ENCODE data around the gene CD48.

CD48 gene

GRCh38 chr1:160646180-160646579, 65.4 kb downstream of the CD48 start:
- peak overlapping the region; percentile 91 for H3K4me3 Mint-ChIP-seq
- no peaks in the 10 kb centered on the region for H3K27me3 Mint-ChIP-seq
- H3K36me3 Mint-ChIP-seq: peaks cover 28% of the 10 kb centered on the region
- no peaks in the 10 kb centered on the region for H3K9me3 Mint-ChIP-seq
- H3K4me1 Mint-ChIP-seq: peaks cover 84% of the 10 kb centered on the region
- peak overlapping the region; percentile 85 for H3K27ac Mint-ChIP-seq
- no peak for ATAC-seq

GRCh38 chr1:160645386-160646130, 66.1 kb downstream of the CD48 start:
- no peaks in the 10 kb centered on the region for H3K9me3 Mint-ChIP-seq
- H3K4me1 Mint-ChIP-seq: peaks cover 84% of the 10 kb centered on the region
- peak overlapping the region; percentile 85 for H3K27ac Mint-ChIP-seq
- H3K36me3 Mint-ChIP-seq: peaks cover 33% of the 10 kb centered on the region
- no peaks in the 10 kb centered on the region for H3K27me3 Mint-ChIP-seq
- no peak for ATAC-seq
- peak overlapping the region; percentile 91 for H3K4me3 Mint-ChIP-seq

- peak overlapping the region; percentile 91 for H3K4me3 Mint-ChIP-seq
- peaks cover 41% of the 10 kb centered on the region for H3K36me3 Mint-ChIP-seq
- H3K27me3 Mint-ChIP-seq: no peaks in the 10 kb centered on the region
- no peak for ATAC-seq
- peak overlapping the region; percentile 85 for H3K27ac Mint-ChIP-seq
- no peaks in the 10 kb centered on the region for H3K9me3 Mint-ChIP-seq
- H3K4me1 Mint-ChIP-seq: peaks cover 94% of the 10 kb centered on the region
These were observed 67.2 kb downstream of the CD48 start for GRCh38 chr1:160644399-160644798.

- Mint-ChIP-seq H3K27me3 (no peaks in the 10 kb centered on the region), H3K27ac (peak overlapping the region; percentile 85), H3K4me1 (peaks cover 99% of the 10 kb centered on the region), H3K4me3 (peak overlapping the region; percentile 91), H3K36me3 (peaks cover 54% of the 10 kb centered on the region), H3K9me3 (no peaks in the 10 kb centered on the region)
- no peak for ATAC-seq
These were observed 68.5 kb downstream of the CD48 start for GRCh38 chr1:160643138-160643537.

- Mint-ChIP-seq H3K27me3 (no peaks in the 10 kb centered on the region), H3K27ac (peak overlapping the region; percentile 85), H3K4me1 (peaks cover 99% of the 10 kb centered on the region), H3K36me3 (peaks cover 61% of the 10 kb centered on the region), H3K9me3 (no peaks in the 10 kb centered on the region), H3K4me3 (peak overlapping the region; percentile 91)
- no peak for ATAC-seq
These were observed 69.4 kb downstream of the CD48 start for GRCh38 chr1:160642281-160642644.

GRCh38 chr1:160641323-160642280, 70.0 kb downstream of the CD48 start:
- no peaks in the 10 kb centered on the region for H3K9me3 Mint-ChIP-seq
- peaks cover 93% of the 10 kb centered on the region for H3K4me1 Mint-ChIP-seq
- H3K4me3 Mint-ChIP-seq: peak overlapping the region; percentile 91
- H3K27ac Mint-ChIP-seq: peak overlapping the region; percentile 85
- peak; percentile 69 for ATAC-seq
- H3K27me3 Mint-ChIP-seq: no peaks in the 10 kb centered on the region
- H3K36me3 Mint-ChIP-seq: peaks cover 66% of the 10 kb centered on the region

- H3K4me1 Mint-ChIP-seq: peaks cover 82% of the 10 kb centered on the region
- H3K27ac Mint-ChIP-seq: peak overlapping the region; percentile 85
- peak overlapping the region; percentile 59 for H3K4me3 Mint-ChIP-seq
- H3K27me3 Mint-ChIP-seq: no peaks in the 10 kb centered on the region
- H3K9me3 Mint-ChIP-seq: no peaks in the 10 kb centered on the region
- H3K36me3 Mint-ChIP-seq: peaks cover 63% of the 10 kb centered on the region
- peak; percentile 50 for ATAC-seq
These were observed 71.1 kb downstream of the CD48 start for GRCh38 chr1:160640359-160641123.

GRCh38 chr1:160639652-160640051, 72.0 kb downstream of the CD48 start:
- peak overlapping the region; percentile 51 for H3K4me3 Mint-ChIP-seq
- H3K27ac Mint-ChIP-seq: peak overlapping the region; percentile 85
- H3K36me3 Mint-ChIP-seq: peaks cover 62% of the 10 kb centered on the region
- no peaks in the 10 kb centered on the region for H3K9me3 Mint-ChIP-seq
- H3K27me3 Mint-ChIP-seq: no peaks in the 10 kb centered on the region
- no peak for ATAC-seq
- peaks cover 73% of the 10 kb centered on the region for H3K4me1 Mint-ChIP-seq

- peaks cover 72% of the 10 kb centered on the region for H3K4me1 Mint-ChIP-seq
- H3K27me3 Mint-ChIP-seq: no peaks in the 10 kb centered on the region
- H3K4me3 Mint-ChIP-seq: peak overlapping the region; percentile 19
- H3K36me3 Mint-ChIP-seq: peaks cover 65% of the 10 kb centered on the region
- no peak for ATAC-seq
- H3K27ac Mint-ChIP-seq: peak overlapping the region; percentile 85
- H3K9me3 Mint-ChIP-seq: no peaks in the 10 kb centered on the region
These were observed 72.7 kb downstream of the CD48 start for GRCh38 chr1:160638926-160639325.

- peaks cover 71% of the 10 kb centered on the region for H3K4me1 Mint-ChIP-seq
- peak overlapping the region; percentile 19 for H3K4me3 Mint-ChIP-seq
- peak overlapping the region; percentile 85 for H3K27ac Mint-ChIP-seq
- H3K36me3 Mint-ChIP-seq: peaks cover 69% of the 10 kb centered on the region
- no peak for ATAC-seq
- no peaks in the 10 kb centered on the region for H3K9me3 Mint-ChIP-seq
- H3K27me3 Mint-ChIP-seq: no peaks in the 10 kb centered on the region
These were observed 73.1 kb downstream of the CD48 start for GRCh38 chr1:160638540-160638857.

GRCh38 chr1:160637821-160638539, 73.6 kb downstream of the CD48 start:
- Mint-ChIP-seq H3K4me3 (peak overlapping the region; percentile 19), H3K9me3 (no peaks in the 10 kb centered on the region), H3K27me3 (no peaks in the 10 kb centered on the region), H3K4me1 (peaks cover 70% of the 10 kb centered on the region), H3K27ac (peak overlapping the region; percentile 85), H3K36me3 (peaks cover 74% of the 10 kb centered on the region)
- ATAC-seq: peak; percentile 56

- peaks cover 73% of the 10 kb centered on the region for H3K36me3 Mint-ChIP-seq
- peaks cover 64% of the 10 kb centered on the region for H3K4me1 Mint-ChIP-seq
- ATAC-seq: no peak
- no peaks in the 10 kb centered on the region for H3K9me3 Mint-ChIP-seq
- H3K27me3 Mint-ChIP-seq: no peaks in the 10 kb centered on the region
- H3K27ac Mint-ChIP-seq: no peak overlapping the region
- no peak overlapping the region for H3K4me3 Mint-ChIP-seq
These were observed 74.6 kb downstream of the CD48 start for GRCh38 chr1:160637065-160637464.

GRCh38 chr1:160636547-160636946, 75.1 kb downstream of the CD48 start:
- Mint-ChIP-seq H3K27ac (no peak overlapping the region), H3K4me3 (no peak overlapping the region)

GRCh38 chr1:160636076-160636475, 75.5 kb downstream of the CD48 start:
- H3K9me3 Mint-ChIP-seq: no peaks in the 10 kb centered on the region
- no peaks in the 10 kb centered on the region for H3K27me3 Mint-ChIP-seq
- no peak overlapping the region for H3K27ac Mint-ChIP-seq
- peaks cover 61% of the 10 kb centered on the region for H3K4me1 Mint-ChIP-seq
- peaks cover 82% of the 10 kb centered on the region for H3K36me3 Mint-ChIP-seq
- no peak overlapping the region for H3K4me3 Mint-ChIP-seq
- ATAC-seq: no peak

More at GRCh38 chr1:160636547-160636946, 75.1 kb downstream of the CD48 start:
- Mint-ChIP-seq H3K4me1 (peaks cover 61% of the 10 kb centered on the region), H3K27me3 (no peaks in the 10 kb centered on the region), H3K36me3 (peaks cover 77% of the 10 kb centered on the region), H3K9me3 (no peaks in the 10 kb centered on the region)
- no peak for ATAC-seq
